Measurements from ENCODE around the gene SLC7A5. TPM values are rescaled to one million over a fixed set of nuclear protein-coding genes. Genes with fewer than 3 reads are reported as not detected.

Gene SLC7A5
- total RNA-seq, 3 donors from 2014 or later (not counting 1 experiment from before 2014, with no cell fraction given), result 27.2 to 66.1 (median 34.2) TPM

DNA sequence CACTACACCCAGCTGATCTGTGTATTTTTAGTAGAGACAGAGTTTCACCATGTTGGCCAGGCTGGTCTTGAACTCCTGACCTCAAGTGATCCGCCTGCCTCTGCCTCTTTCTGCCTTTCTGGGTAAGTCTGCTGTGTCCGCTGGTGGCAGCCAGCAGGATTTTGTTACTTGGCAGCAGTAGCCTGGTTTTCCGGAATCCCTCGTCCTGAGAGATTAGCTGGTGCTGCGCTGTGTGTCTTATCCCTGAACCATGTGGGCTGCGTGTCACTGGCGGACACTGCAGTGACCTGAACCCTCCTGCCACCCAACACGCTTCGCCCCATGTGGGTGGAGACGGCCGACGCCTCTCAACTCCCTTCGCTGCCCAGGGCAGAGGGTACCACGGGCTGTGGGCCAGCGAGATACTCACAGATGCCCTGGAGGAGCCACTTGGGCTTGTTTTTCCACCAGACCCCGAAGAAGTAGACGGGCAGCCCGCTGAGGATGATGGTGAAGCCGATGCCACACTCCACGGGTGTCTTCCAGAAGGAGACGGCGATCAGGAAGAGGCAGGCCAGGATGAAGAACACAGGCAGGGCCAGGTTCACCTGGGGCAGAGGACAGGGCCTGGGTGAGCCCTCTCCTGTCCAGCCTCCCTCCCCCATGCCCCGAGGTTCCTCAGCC is 35.2 kb downstream of the SLC7A5 start:
- Mint-ChIP-seq H3K4me3 (no peak overlapping the region), H3K27me3 (ENCODE audit: low read depth in 2 of 2) (no peaks in the 10 kb centered on the region), H3K27ac (no peak overlapping the region), H3K36me3 (no peaks in the 10 kb centered on the region), H3K4me1 (no peaks in the 10 kb centered on the region), H3K9me3 (no peaks in the 10 kb centered on the region)
- Histone ChIP-seq H3K27ac (ENCODE audit: low read length) (no peak overlapping the region), H3K36me3 (ENCODE audit: control insufficient read depth, insufficient read depth, low read length) (peaks cover 16% of the 10 kb centered on the region), H3K4me3 (ENCODE audit: low read length) (no peak overlapping the region), H3K27me3 (ENCODE audit: control insufficient read depth, insufficient read depth, low read length) (no peaks in the 10 kb centered on the region), H3K9me3 (ENCODE audit: control insufficient read depth, insufficient read depth, low read length) (no peaks in the 10 kb centered on the region), H3K4me1 (ENCODE audit: control insufficient read depth, insufficient read depth, low read length) (peaks cover 3% of the 10 kb centered on the region)
- WGBS (ENCODE audit: insufficient coverage), result 96% methylated on average over 23 of the region's 23 CpGs
- TF ChIP-seq, protein P1, sequence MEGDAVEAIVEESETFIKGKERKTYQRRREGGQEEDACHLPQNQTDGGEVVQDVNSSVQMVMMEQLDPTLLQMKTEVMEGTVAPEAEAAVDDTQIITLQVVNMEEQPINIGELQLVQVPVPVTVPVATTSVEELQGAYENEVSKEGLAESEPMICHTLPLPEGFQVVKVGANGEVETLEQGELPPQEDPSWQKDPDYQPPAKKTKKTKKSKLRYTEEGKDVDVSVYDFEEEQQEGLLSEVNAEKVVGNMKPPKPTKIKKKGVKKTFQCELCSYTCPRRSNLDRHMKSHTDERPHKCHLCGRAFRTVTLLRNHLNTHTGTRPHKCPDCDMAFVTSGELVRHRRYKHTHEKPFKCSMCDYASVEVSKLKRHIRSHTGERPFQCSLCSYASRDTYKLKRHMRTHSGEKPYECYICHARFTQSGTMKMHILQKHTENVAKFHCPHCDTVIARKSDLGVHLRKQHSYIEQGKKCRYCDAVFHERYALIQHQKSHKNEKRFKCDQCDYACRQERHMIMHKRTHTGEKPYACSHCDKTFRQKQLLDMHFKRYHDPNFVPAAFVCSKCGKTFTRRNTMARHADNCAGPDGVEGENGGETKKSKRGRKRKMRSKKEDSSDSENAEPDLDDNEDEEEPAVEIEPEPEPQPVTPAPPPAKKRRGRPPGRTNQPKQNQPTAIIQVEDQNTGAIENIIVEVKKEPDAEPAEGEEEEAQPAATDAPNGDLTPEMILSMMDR (IDR thresholded peaks at IDR 0.05), result no peak
- intact Hi-C loops (cut with micrococcal nuclease), result no loop called here
- DNase-seq (no peak), ATAC-seq (no peak)

DNA sequence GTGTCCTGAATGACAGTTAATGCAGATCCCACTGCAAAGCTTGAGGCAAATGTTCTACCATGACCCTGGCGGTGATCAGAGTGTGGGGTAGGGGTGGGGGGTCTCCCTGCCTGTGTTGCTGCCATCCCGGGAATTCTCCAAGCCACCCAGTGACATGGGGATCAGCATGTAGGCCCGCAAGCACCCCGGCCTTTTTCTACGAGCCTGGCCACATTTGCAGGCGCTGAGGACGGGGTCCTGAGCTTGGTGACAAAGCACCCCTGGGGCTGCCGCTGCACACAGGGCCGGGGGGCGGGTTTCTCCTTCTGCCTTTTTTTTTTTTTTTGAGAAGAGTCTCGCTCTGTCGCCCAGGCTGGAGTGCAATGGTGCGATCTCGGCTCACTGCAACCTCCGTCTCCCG is 35.8 kb downstream of the SLC7A5 start:
- Histone ChIP-seq H3K27ac (ENCODE audit: low read length) (no peak overlapping the region), H3K36me3 (ENCODE audit: control insufficient read depth, insufficient read depth, low read length) (peaks cover 16% of the 10 kb centered on the region), H3K9me3 (ENCODE audit: control insufficient read depth, insufficient read depth, low read length) (no peaks in the 10 kb centered on the region), H3K4me3 (ENCODE audit: low read length) (no peak overlapping the region), H3K4me1 (ENCODE audit: control insufficient read depth, insufficient read depth, low read length) (peaks cover 3% of the 10 kb centered on the region), H3K27me3 (ENCODE audit: control insufficient read depth, insufficient read depth, low read length) (no peaks in the 10 kb centered on the region)
- H3K27ac Mint-ChIP-seq, result no peak overlapping the region
- intact Hi-C loops (cut with micrococcal nuclease), result no loop called here
- no peaks in the 10 kb centered on the region for H3K9me3 Mint-ChIP-seq
- no peaks in the 10 kb centered on the region for H3K36me3 Mint-ChIP-seq
- no peaks in the 10 kb centered on the region for H3K27me3 Mint-ChIP-seq (ENCODE audit: low read depth in 2 of 2)
- TF ChIP-seq, protein P1 (IDR thresholded peaks at IDR 0.05), result no peak
- H3K4me1 Mint-ChIP-seq, result no peaks in the 10 kb centered on the region
- DNase-seq (no peak), ATAC-seq (no peak)
- 88% methylated on average over 12 of the region's 16 CpGs for WGBS (ENCODE audit: insufficient coverage)
- H3K4me3 Mint-ChIP-seq, result no peak overlapping the region

DNA sequence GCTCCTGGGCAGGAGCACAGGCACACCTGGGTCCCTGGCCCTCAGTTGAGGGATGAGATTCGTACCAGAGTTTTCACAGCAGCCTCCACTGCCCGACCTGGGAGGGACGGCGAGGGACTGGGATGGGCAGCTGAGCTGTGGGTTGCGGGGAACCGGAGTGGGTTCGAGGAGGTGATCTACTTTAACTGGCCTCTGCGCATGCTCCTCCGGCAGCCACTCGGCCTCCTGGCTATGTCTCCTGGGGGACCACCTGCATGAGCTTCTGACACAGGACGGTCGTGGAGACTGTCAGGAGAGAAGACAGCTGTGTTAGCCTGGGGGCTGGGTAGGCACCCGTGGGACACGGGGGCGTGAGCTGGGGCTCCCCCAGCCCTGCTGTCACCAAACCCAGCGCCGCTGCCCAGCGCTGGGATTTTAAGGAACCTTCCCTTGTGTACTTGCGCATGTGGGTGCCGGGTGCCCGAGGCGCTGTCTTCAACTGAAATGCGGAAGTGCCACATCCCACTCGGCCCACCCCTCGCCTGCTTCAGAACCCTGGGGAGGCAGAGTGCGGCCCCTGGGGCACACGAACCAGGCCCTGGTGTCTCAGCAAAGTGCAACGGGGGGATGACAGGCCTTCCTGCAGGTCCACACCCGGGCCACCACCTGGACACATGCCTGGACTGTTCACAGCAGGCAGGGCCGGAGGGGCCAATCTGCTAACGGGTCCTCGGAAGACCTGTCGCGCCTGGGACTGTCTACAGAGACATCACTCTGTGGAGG is 36.4 kb downstream of the SLC7A5 start:
- H3K36me3 Mint-ChIP-seq, result no peaks in the 10 kb centered on the region

More for the DNA sequence above, 36.4 kb downstream of the SLC7A5 start:
- Histone ChIP-seq H3K27me3 (ENCODE audit: control insufficient read depth, insufficient read depth, low read length) (no peaks in the 10 kb centered on the region), H3K9me3 (ENCODE audit: control insufficient read depth, insufficient read depth, low read length) (no peaks in the 10 kb centered on the region), H3K27ac (ENCODE audit: low read length) (no peak overlapping the region), H3K4me3 (ENCODE audit: low read length) (no peak overlapping the region), H3K36me3 (ENCODE audit: control insufficient read depth, insufficient read depth, low read length) (peaks cover 16% of the 10 kb centered on the region), H3K4me1 (ENCODE audit: control insufficient read depth, insufficient read depth, low read length) (peaks cover 3% of the 10 kb centered on the region)
- ATAC-seq (no peak), DNase-seq (no peak)
- Mint-ChIP-seq H3K4me1 (no peaks in the 10 kb centered on the region), H3K4me3 (no peak overlapping the region), H3K9me3 (no peaks in the 10 kb centered on the region), H3K27me3 (ENCODE audit: low read depth in 2 of 2) (no peaks in the 10 kb centered on the region), H3K27ac (no peak overlapping the region)
- intact Hi-C loops (cut with micrococcal nuclease), result no loop called here
- WGBS (ENCODE audit: insufficient coverage), result 81% methylated on average over 34 of the region's 34 CpGs
- TF ChIP-seq, protein P1 (IDR thresholded peaks at IDR 0.05), result no peak
